IMR-90 (cell line): ENCODE measurements around the gene PHF21A. TPM values are rescaled to one million over a fixed set of nuclear protein-coding genes. Genes with fewer than 3 reads are reported as not detected.

Experiments used
- ATAC-seq: fragments of 200-7000 bp; cut with Tn5 transposase; 2 replicates; pipeline ENCODE4 v1.9.1; 2020; ENCODE audit warnings: low read depth, mild to moderate bottlenecking, moderate library complexity
- BruUV-seq: library from RNA; stranded (reverse); fragments of 400-500 nt; replicated peaks from 2 replicates; lab custom pipeline; 2021; lab: Mats Ljungman, UMichigan
- CTCF ChIA-PET: fragments of 300-600 bp; formaldehyde crosslinking; extraction: SDS; loops from one replicate; lab custom pipeline; 2021; ENCODE audit warnings: antibody characterized with exemption; lab: Yijun Ruan, JAX
- POLR2A ChIA-PET: fragments of 300-600 bp; sonication (Branson Sonifier 250); formaldehyde crosslinking; loops from one replicate; lab custom pipeline; 2022; ENCODE audit warnings: antibody characterized with exemption; ENCODE audit not compliant: unreplicated experiment; lab: Charles Lee
- DNase-seq: peaks from one replicate; pipeline ENCODE4 v3.0.0; 2013
- H2AFZ ChIP-seq: replicated peaks from 2 replicates; pipeline ENCODE3; 2013; ENCODE audit warnings: low read length, mild to moderate bottlenecking; ENCODE audit not compliant: poor library complexity
- H2AK5ac ChIP-seq: 2 replicates; pipeline ENCODE4 v1.6.1; 2013; ENCODE audit warnings: low read depth, low read length, inconsistent platforms
- H2AK9ac ChIP-seq: replicated peaks from 2 replicates; pipeline ENCODE3; 2013; ENCODE audit warnings: mild to moderate bottlenecking, low read depth, low read length, moderate library complexity; ENCODE audit not compliant: poor library complexity
- H2BK120ac ChIP-seq: 2 replicates; pipeline ENCODE4 v1.6.1; 2013; ENCODE audit warnings: low read depth, low read length, inconsistent platforms
- H2BK15ac ChIP-seq: 3 replicates; pipeline ENCODE4 v1.6.1; 2013; ENCODE audit warnings: low read depth, low read length, inconsistent platforms
- H2BK20ac ChIP-seq: 2 replicates; pipeline ENCODE4 v1.6.1; 2013; ENCODE audit warnings: low read depth, mild to moderate bottlenecking, inconsistent platforms, low read length, moderate library complexity
- H2BK5ac ChIP-seq: 2 replicates; pipeline ENCODE4 v1.6.1; 2013; ENCODE audit warnings: mild to moderate bottlenecking, low read depth, low read length, inconsistent platforms; ENCODE audit not compliant: poor library complexity, severe bottlenecking
- H3K14ac ChIP-seq: replicated peaks from 2 replicates; pipeline ENCODE4 v1.6.1; 2013; ENCODE audit warnings: low read depth, low read length, inconsistent platforms
- H3K18ac ChIP-seq: 2 replicates; pipeline ENCODE4 v1.6.1; 2013; ENCODE audit warnings: low read depth, low read length, control low read depth
- H3K23ac ChIP-seq: 2 replicates; pipeline ENCODE4 v1.6.1; 2013; ENCODE audit warnings: low read depth, low read length, inconsistent platforms
- H3K27ac ChIP-seq: 2 replicates; pipeline ENCODE4 v1.5.1; 2013; ENCODE audit warnings: mild to moderate bottlenecking, control low read depth, low read length; ENCODE audit not compliant: insufficient read depth
- H3K27me3 ChIP-seq: 2 replicates; pipeline ENCODE4 v1.6.1; 2013; ENCODE audit warnings: low read length; ENCODE audit not compliant: control insufficient read depth, insufficient read depth
- H3K36me3 ChIP-seq: 2 replicates; pipeline ENCODE4 v1.6.1; 2013; ENCODE audit warnings: low read length, mixed read lengths; ENCODE audit not compliant: control insufficient read depth, insufficient read depth
- H3K4ac ChIP-seq: 2 replicates; pipeline ENCODE4 v1.6.1; 2013; ENCODE audit warnings: low read depth, low read length, inconsistent platforms
- H3K4me1 ChIP-seq: 2 replicates; pipeline ENCODE4 v1.6.1; 2013; ENCODE audit warnings: low read length, mixed read lengths; ENCODE audit not compliant: control insufficient read depth, insufficient read depth
- H3K4me2 ChIP-seq: 2 replicates; pipeline ENCODE4 v1.6.1; 2013; ENCODE audit warnings: low read depth, mild to moderate bottlenecking, control low read depth, low read length, moderate library complexity
- H3K4me3 ChIP-seq: 2 replicates; pipeline ENCODE4 v1.5.1; 2013; ENCODE audit warnings: low read depth, mild to moderate bottlenecking, control low read depth, low read length, moderate library complexity; ENCODE audit not compliant: insufficient read depth
- H3K56ac ChIP-seq: 2 replicates; pipeline ENCODE4 v1.6.1; 2013; ENCODE audit warnings: low read length, inconsistent platforms; ENCODE audit not compliant: insufficient read depth; ENCODE audit errors: extremely low read depth
- H3K79me1 ChIP-seq, 2 experiments: 2 replicates each; pipeline ENCODE4 v1.6.1; 2013; ENCODE audit warnings: low read length in 2 of 2, inconsistent platforms in 1 of 2, low read depth in 1 of 2
- H3K9ac ChIP-seq: 2 replicates; pipeline ENCODE4 v1.6.1; 2013; ENCODE audit warnings: low read depth, low read length, control low read depth
- H3K9me1 ChIP-seq: 2 replicates; pipeline ENCODE4 v1.6.1; 2013; ENCODE audit warnings: low read length, inconsistent platforms; ENCODE audit not compliant: insufficient read depth
- H3K9me3 ChIP-seq: 2 replicates; pipeline ENCODE4 v1.6.1; 2013; ENCODE audit warnings: low read length; ENCODE audit not compliant: control insufficient read depth, insufficient read depth
- H4K20me1 ChIP-seq: 2 replicates; pipeline ENCODE4 v1.6.1; 2013; ENCODE audit warnings: low read length, inconsistent platforms; ENCODE audit not compliant: insufficient read depth
- H4K5ac ChIP-seq: 2 replicates; pipeline ENCODE4 v1.6.1; 2013; ENCODE audit warnings: mild to moderate bottlenecking, low read depth, low read length, control low read depth
- H4K8ac ChIP-seq, 2 experiments: 2 replicates each; pipeline ENCODE4 v1.6.1; 2013; ENCODE audit warnings: low read depth in 2 of 2, low read length in 2 of 2, control low read depth in 1 of 2, inconsistent platforms in 1 of 2
- H4K91ac ChIP-seq: 2 replicates; pipeline ENCODE4 v1.6.1; 2013; ENCODE audit warnings: low read depth, low read length, inconsistent platforms; ENCODE audit not compliant: insufficient read depth
- CHD1 ChIP-seq: IDR thresholded peaks from 2 replicates; pipeline ENCODE4 v1.6.1; 2012; ENCODE audit warnings: low read depth, low read length, improper control_type of control experiment
- NFE2L2 ChIP-seq: fragments of 150-350 bp; IDR thresholded peaks from 2 replicates; pipeline ENCODE4 v1.6.1; 2016; ENCODE audit warnings: low read depth, mild to moderate bottlenecking, low read length
- POLR2A ChIP-seq: IDR thresholded peaks from 2 replicates; pipeline ENCODE4 v1.6.1; 2012; ENCODE audit warnings: mild to moderate bottlenecking, low read depth, low read length
- WGBS, 2 experiments: methylation state at CpG; one replicate each; pipeline versions ENCODE4 v1.1.5 to v1.1.7; 2013; ENCODE audit warnings: missing lambda C conversion rate in 2 of 2; ENCODE audit not compliant: insufficient read length in 1 of 2; ENCODE audit errors: extremely low coverage in 2 of 2; 5-methylcytosine and 5-hydroxymethylcytosine counted together
- dilution Hi-C: fragments of 300-500 bp; cut with HindIII; formaldehyde crosslinking; loops from one replicate; pipeline ENCODE4 v1.14.3; 2018; ENCODE audit warnings: low sequenced_read_pairs; ENCODE audit not compliant: unreplicated experiment
- in situ Hi-C: fragments of 300-500 bp; cut with MboI; formaldehyde crosslinking; loops from 3 replicates; pipeline ENCODE4 v1.14.3; 2019; ENCODE audit warnings: low sequenced_read_pairs, inconsistent platforms, mixed read lengths
- intact Hi-C: fragments of 100-400 bp; cut with micrococcal nuclease; formaldehyde crosslinking; loops from 2 replicates; pipeline ENCODE4 v1.10.0; 2022
- polyA plus RNA-seq, 3 experiments: library from polyadenylated mRNA; depleted of rRNA; stranded (reverse); fragments of >200 nt; gene quantifications; 2 replicates each; pipeline ENCODE4 v1.2.3, GENCODE V29; 2012; ENCODE audit warnings: low replicate concordance in 1 of 3
- total RNA-seq: library from RNA; depleted of rRNA; stranded (reverse); fragments of >200 nt; gene quantifications from 2 replicates; pipeline ENCODE4 v1.2.3, GENCODE V29; 2012

The PHF21A gene
- total and polyA plus RNA-seq, 2 of the 4 experiments (the other 2 are of a cell fraction), result 9.0 to 20.6 TPM

GRCh38 chr11:45904309-45904915, 216.8 kb downstream of the PHF21A start:
- TF ChIP-seq NFE2L2 (no peak), CHD1 (no peak), POLR2A (no peak)
- intact Hi-C loops, result no loop called here
- Histone ChIP-seq H3K79me1 (peaks cover 0 to 4% of the 10 kb centered on the region in 2 experiments; a peak in 1 of 4 replicates), H2BK5ac (no peak overlapping the region), H3K4me1 (peaks cover 7% of the 10 kb centered on the region; the same call in 1 of the 2 replicates), H2AK9ac (no peak overlapping the region), H3K4me2 (no peak overlapping the region), H4K5ac (no peak overlapping the region), H3K4me3 (no peak overlapping the region), H4K91ac (no peak overlapping the region), H2AFZ (no peak overlapping the region), H2BK20ac (no peak overlapping the region), H2BK120ac (no peak overlapping the region), H3K9me3 (no peaks in the 10 kb centered on the region), H3K23ac (no peak overlapping the region), H3K9me1 (no peaks in the 10 kb centered on the region), H3K9ac (no peak overlapping the region), H3K14ac (no peak overlapping the region), H3K56ac (no peak overlapping the region), H3K27me3 (no peaks in the 10 kb centered on the region), H4K20me1 (peaks cover 15% of the 10 kb centered on the region), H3K27ac (no peak overlapping the region), H2AK5ac (no peak overlapping the region), H3K18ac (no peak overlapping the region), H4K8ac (no peak overlapping the region), H3K4ac (no peak overlapping the region), H3K36me3 (peaks cover 19% of the 10 kb centered on the region), H2BK15ac (no peak overlapping the region)
- ChIA-PET CTCF (no interaction called here), POLR2A (no interaction called here)
- DNase-seq, result no peak
- in situ Hi-C loops, result no loop called here
- 80% methylated on average over 12 of the region's 15 CpGs; no CpG with 5 or more reads in 1 of the 2 experiments for WGBS, 2 experiments
- dilution Hi-C loops, result no loop called here
- no TSS peak for BruUV-seq
- no peak for ATAC-seq
